HG03097 (cell line): ENCODE results near the gene RASIP1.
"Not testable (repeated sequence)": the region's sequence is repeated elsewhere in the genome, so short reads cannot be mapped to it uniquely, and the experiment has no call there.

Source experiments
- ATAC-seq: cut with Tn5 transposase; IDR thresholded peaks from one replicate; pipeline ENCODE4 v1.9.1; 2021; ENCODE audit not compliant: unreplicated experiment, low FRiP score

Gene RASIP1, protein sequence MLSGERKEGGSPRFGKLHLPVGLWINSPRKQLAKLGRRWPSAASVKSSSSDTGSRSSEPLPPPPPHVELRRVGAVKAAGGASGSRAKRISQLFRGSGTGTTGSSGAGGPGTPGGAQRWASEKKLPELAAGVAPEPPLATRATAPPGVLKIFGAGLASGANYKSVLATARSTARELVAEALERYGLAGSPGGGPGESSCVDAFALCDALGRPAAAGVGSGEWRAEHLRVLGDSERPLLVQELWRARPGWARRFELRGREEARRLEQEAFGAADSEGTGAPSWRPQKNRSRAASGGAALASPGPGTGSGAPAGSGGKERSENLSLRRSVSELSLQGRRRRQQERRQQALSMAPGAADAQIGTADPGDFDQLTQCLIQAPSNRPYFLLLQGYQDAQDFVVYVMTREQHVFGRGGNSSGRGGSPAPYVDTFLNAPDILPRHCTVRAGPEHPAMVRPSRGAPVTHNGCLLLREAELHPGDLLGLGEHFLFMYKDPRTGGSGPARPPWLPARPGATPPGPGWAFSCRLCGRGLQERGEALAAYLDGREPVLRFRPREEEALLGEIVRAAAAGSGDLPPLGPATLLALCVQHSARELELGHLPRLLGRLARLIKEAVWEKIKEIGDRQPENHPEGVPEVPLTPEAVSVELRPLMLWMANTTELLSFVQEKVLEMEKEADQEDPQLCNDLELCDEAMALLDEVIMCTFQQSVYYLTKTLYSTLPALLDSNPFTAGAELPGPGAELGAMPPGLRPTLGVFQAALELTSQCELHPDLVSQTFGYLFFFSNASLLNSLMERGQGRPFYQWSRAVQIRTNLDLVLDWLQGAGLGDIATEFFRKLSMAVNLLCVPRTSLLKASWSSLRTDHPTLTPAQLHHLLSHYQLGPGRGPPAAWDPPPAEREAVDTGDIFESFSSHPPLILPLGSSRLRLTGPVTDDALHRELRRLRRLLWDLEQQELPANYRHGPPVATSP

GRCh38 chr19:48740164-48740972 is at the start of gene RASIP1:
RASIP1 (minus strand) TSS chr19:48740610; CDS start chr19:48740282, 328 bp downstream.
- ATAC-seq: no peak

- not testable (repeated sequence) for ATAC-seq
Observed at GRCh38 chr19:48787331-48787730, 46.9 kb upstream of the RASIP1 start.

DNA sequence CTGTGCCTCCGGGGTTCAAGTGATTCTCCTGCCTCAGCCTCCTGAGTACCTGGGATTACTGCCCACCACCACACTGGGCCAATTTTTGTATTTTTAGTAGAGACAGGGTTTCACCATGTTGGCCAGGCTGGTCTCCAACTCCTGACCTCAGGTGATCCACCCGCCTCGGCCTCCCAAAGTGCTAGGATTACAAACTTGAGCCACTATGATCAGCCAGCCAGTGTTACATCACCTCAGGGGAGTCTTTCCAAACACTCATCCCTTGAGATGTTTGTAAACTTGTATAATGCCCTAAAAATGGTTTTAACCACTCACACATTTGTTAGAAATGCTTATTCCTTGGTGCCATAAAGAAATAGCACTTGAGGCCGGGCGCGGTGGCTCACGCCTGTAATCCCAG is 46.0 kb upstream of the RASIP1 start:
- ATAC-seq: not testable (repeated sequence)

GRCh38 chr19:48784527-48784926 is 44.1 kb upstream of the RASIP1 start:
- no peak for ATAC-seq

- no peak for ATAC-seq
Observed at GRCh38 chr19:48780631-48781391, 40.4 kb upstream of the RASIP1 start.

- no peak for ATAC-seq
Observed at GRCh38 chr19:48779636-48780035, 39.2 kb upstream of the RASIP1 start.

- no peak for ATAC-seq
Observed at GRCh38 chr19:48777720-48778119, 37.3 kb upstream of the RASIP1 start.

GRCh38 chr19:48777139-48777538 is 36.7 kb upstream of the RASIP1 start:
- no peak for ATAC-seq

DNA sequence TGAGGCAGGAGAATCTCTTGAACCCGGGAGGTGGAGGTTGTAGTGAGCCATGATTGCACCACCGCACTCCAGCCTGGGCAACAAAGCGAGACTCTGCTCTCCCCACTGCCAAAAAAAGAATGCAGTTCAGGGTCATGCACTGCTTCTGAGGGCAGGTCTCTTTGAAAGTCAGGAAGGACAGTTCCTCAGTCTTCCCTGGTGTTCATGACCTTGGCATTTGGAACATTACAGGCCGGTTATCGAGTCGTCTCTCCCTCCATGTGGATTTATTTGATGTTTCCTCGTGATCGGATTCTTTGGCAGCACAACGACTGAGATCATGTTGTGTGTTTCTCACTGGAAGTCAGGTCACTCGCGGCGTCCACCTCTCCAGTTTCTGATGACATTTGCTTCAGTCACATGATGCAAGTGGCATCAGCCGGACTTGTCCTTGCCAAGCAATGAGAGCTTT is 32.1 kb upstream of the RASIP1 start:
- no peak for ATAC-seq

- ATAC-seq: no peak
Observed at GRCh38 chr19:48770734-48771472, 30.5 kb upstream of the RASIP1 start.

DNA sequence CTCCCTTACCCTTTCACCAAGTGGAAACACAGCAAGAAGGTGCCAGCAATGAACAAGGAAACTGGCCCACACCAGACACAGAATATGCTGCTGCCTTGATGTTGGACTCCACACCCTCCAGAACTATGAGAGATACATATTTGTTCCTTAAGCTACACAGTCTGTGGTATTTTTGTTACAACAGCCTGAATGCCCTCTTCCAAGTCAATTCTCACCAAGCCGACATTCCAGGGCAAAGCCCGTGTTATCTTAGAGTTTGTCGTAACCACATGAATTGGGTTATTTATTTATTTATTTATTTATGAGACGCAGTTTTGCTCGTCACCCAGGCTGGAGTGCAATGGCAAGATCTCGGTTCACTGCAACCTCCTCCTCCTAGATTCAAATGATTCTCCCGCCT is 29.9 kb upstream of the RASIP1 start:
- ATAC-seq: no peak

DNA sequence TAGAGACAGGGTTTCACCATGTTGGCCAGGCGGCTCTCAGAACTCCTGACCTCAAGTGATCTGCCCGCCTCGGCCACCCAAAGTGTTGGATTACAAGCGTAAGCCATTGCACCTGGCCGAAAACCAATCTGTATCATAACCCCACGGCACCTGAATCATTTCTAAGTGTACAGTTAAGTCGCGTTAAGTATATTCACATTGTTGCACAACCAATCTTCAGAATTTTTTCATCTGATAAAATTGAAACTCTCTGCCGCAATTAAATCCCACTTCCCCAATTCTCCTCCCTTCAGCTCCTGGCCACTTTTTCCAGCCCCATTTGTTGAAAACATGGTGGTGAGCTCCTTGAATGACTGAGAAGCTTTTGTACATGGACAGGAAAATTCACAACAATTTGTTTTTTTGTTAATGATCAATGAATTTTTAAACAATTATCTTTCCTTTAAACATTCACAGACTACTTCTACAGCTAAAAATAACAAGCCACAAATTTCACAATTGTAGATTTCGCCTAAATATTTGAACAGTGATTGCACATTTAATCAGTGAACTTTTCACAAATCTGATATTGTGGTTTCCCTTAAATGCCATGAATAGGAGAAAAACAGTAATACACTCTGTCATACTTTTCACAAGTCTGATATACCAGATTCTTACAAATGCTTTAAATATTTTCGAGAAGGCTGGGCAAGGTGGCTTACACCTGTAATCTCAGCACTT is 28.7 kb upstream of the RASIP1 start:
- no peak for ATAC-seq

DNA sequence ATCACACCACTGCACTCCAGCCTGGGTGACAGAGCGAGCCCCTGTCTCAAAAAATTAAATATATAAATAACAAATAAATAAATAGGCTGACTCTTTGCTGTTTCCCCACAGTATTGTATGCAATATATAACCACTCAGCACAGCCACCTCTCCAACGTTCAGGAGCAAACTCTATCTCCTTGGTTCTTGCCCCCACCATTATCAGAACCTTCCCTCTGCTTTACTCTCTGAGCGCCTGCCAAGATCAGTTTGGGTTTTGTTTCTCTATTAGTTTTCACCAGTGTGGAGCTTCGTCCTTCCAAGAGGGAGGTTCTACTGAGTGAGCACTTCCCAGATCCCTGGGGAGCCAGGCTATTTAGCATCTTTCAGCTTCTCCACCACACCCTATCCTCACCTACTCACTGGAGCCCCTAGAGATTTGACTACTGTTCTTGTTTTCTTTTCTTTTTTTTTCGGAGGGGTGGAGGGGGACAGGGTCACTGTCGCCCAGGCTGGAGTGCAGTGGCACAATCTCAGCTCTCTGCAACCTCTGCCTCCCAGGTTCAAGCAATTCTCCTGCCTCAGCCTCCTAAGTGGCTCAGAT is 27.9 kb upstream of the RASIP1 start:
- ATAC-seq: not testable (repeated sequence)

- ATAC-seq: not testable (repeated sequence)
Observed at GRCh38 chr19:48765816-48766215, 25.4 kb upstream of the RASIP1 start.

- ATAC-seq: no peak
Observed at GRCh38 chr19:48760504-48761205, 20.2 kb upstream of the RASIP1 start.

DNA sequence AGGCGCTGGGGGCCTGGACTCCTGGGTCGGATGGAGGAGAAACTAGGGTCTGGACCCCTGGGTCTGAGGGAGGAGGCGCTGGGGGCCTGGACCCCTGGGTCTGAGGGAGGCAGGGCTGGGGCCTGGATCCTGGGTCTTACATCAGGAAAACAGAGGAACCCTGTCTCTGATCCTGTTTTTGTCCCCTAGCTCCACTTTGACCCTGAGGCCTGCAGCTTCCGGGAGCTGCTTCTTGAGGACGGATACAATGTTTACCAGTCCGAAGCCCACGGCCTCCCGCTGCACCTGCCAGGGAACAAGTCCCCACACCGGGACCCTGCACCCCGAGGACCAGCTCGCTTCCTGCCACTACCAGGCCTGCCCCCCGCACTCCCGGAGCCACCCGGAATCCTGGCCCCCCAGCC is 17.3 kb upstream of the RASIP1 start:
- no peak for ATAC-seq

DNA sequence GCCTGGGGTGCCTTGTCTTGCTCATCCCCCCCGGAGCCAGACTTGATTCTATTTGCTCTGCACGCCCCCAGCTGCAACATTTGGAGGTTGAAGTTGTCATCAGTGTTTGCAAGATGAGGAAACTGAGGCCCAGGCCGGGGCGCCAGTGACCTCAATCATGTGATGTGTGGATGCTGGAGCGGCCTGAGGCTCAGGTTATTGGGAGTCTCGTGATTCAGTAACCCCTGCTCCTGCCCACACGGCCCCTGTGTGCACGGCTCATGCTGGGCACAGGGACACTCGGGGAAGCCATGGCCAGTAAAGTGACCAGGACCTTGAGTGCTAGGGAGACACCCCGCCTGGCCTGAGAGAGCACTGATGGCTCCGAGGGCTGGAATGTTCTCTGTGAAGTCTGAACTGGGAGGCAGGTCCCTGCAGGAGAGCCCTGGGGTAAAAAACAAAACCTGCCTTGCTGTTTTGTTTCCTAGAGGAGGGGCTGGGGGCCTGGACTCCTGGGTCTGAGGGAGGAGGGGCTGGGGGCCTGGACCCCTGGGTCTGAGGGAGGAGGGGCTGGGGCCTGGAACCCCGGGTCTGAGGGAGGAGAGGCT is 16.8 kb upstream of the RASIP1 start:
- no peak for ATAC-seq
